Suprapubic skin (tissue), 4 donors: ENCODE results near the gene NPM1.

Experiments used
- EP300 ChIP-seq: sonication (generic); formaldehyde crosslinking; IDR thresholded peaks from one replicate; pipeline ENCODE4 v1.6.1; 2017; ENCODE audit warnings: antibody characterized with exemption
- POLR2A ChIP-seq, 2 donors: fragments of 450-650 bp; IDR thresholded peaks; one replicate each; pipeline ENCODE4 v1.6.1; 2017; ENCODE audit warnings: antibody characterized with exemption in 2 of 2, mild to moderate bottlenecking in 2 of 2, moderate library complexity in 2 of 2
- POLR2AphosphoS5 ChIP-seq, 3 donors: sonication (generic); formaldehyde crosslinking; IDR thresholded peaks; one replicate each; pipeline ENCODE4 v1.6.1; 2017; ENCODE audit warnings: antibody characterized with exemption in 3 of 3
- TF ChIP-seq, protein P1 (sequence below), 2 donors: fragments of 200-600 bp in 1 of 2; fragments of 450-650 bp in 1 of 2; sonication (generic) in 1 of 2; IDR thresholded peaks; one replicate each; pipeline ENCODE4 v1.5.1; 2016 to 2019; ENCODE audit warnings: antibody characterized with exemption in 2 of 2, mild to moderate bottlenecking in 1 of 2, moderate library complexity in 1 of 2

DNA sequence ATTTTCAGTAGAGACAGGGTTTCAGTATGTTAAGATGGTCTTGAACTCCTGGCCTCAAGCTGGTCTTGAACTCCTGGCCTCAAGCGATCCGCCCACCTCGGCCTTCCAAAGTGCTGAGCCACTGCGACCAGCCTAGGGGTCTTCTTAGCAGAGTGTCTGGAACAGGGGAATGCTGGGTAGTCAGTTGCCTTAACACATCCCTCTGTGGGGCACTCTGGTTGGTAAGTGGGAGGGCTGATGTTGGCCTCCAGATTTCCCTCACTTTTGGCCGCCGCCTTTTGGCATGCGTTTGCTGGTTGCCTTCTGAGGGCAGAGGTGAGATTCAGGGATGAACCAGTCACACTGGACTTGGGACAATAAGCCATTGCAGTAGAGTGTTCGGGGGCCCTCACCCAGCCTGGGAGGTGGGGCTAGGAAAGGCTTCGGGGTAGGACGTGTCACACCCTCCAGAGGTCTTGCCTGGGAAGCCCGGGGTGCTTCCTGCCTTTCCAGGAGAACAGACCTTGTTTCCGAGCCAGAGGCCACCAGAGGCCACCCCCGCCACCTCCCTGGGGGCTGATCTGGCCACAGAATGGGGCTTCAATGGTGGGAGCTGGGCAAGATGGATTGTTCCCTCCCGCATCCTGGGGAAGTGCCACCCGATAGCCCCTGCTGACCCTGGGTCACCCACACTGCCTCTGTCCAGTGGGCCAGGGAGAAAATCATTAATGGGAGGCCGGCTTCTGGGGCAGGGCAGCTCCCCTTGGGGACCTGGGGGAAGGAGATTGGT is 45.1 kb downstream of the NPM1 start:
- TF ChIP-seq, protein P1, sequence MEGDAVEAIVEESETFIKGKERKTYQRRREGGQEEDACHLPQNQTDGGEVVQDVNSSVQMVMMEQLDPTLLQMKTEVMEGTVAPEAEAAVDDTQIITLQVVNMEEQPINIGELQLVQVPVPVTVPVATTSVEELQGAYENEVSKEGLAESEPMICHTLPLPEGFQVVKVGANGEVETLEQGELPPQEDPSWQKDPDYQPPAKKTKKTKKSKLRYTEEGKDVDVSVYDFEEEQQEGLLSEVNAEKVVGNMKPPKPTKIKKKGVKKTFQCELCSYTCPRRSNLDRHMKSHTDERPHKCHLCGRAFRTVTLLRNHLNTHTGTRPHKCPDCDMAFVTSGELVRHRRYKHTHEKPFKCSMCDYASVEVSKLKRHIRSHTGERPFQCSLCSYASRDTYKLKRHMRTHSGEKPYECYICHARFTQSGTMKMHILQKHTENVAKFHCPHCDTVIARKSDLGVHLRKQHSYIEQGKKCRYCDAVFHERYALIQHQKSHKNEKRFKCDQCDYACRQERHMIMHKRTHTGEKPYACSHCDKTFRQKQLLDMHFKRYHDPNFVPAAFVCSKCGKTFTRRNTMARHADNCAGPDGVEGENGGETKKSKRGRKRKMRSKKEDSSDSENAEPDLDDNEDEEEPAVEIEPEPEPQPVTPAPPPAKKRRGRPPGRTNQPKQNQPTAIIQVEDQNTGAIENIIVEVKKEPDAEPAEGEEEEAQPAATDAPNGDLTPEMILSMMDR (IDR thresholded peaks at IDR 0.05) = no peak
- TF ChIP-seq POLR2A (IDR thresholded peaks at IDR 0.05) (no peak), POLR2AphosphoS5 (IDR thresholded peaks at IDR 0.05) (no peak), EP300 (no peak)
